Measurements from ENCODE around the gene PPP3CB.

- TF ChIP-seq TAF1 (IDR thresholded peaks at IDR 0.05; ENCODE audit: borderline replicate concordance, insufficient read depth, low read length) (no peak), POLR2AphosphoS5 (IDR thresholded peaks at IDR 0.05; ENCODE audit: low read depth, low read length) (no peak), FOXP2 (optimal IDR thresholded peaks at IDR 0.05; ENCODE audit: borderline replicate concordance, extremely low read depth, extremely low read length, insufficient read depth) (no peak), SIN3A (IDR thresholded peaks at IDR 0.05; ENCODE audit: borderline replicate concordance, insufficient read depth, low read length) (no peak)
- TF ChIP-seq, protein P1, sequence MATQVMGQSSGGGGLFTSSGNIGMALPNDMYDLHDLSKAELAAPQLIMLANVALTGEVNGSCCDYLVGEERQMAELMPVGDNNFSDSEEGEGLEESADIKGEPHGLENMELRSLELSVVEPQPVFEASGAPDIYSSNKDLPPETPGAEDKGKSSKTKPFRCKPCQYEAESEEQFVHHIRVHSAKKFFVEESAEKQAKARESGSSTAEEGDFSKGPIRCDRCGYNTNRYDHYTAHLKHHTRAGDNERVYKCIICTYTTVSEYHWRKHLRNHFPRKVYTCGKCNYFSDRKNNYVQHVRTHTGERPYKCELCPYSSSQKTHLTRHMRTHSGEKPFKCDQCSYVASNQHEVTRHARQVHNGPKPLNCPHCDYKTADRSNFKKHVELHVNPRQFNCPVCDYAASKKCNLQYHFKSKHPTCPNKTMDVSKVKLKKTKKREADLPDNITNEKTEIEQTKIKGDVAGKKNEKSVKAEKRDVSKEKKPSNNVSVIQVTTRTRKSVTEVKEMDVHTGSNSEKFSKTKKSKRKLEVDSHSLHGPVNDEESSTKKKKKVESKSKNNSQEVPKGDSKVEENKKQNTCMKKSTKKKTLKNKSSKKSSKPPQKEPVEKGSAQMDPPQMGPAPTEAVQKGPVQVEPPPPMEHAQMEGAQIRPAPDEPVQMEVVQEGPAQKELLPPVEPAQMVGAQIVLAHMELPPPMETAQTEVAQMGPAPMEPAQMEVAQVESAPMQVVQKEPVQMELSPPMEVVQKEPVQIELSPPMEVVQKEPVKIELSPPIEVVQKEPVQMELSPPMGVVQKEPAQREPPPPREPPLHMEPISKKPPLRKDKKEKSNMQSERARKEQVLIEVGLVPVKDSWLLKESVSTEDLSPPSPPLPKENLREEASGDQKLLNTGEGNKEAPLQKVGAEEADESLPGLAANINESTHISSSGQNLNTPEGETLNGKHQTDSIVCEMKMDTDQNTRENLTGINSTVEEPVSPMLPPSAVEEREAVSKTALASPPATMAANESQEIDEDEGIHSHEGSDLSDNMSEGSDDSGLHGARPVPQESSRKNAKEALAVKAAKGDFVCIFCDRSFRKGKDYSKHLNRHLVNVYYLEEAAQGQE (IDR thresholded peaks at IDR 0.05; ENCODE audit: insufficient read depth in 1 of 2, low read depth in 2 of 2, low read length in 2 of 2), result no peak
Observed at GRCh38 chr10:73529089-73529832, 33.4 kb upstream of the PPP3CB start.
